GM12874 (cell line): ENCODE measurements around the gene MYO7B.

Source experiments
- TF ChIP-seq, protein P1 (sequence below): IDR thresholded peaks from 2 replicates; pipeline ENCODE4 v1.5.1; 2011; ENCODE audit warnings: low read depth, mild to moderate bottlenecking, control low read depth, low read length, moderate library complexity; ENCODE audit not compliant: insufficient read depth

The MYO7B gene

DNA sequence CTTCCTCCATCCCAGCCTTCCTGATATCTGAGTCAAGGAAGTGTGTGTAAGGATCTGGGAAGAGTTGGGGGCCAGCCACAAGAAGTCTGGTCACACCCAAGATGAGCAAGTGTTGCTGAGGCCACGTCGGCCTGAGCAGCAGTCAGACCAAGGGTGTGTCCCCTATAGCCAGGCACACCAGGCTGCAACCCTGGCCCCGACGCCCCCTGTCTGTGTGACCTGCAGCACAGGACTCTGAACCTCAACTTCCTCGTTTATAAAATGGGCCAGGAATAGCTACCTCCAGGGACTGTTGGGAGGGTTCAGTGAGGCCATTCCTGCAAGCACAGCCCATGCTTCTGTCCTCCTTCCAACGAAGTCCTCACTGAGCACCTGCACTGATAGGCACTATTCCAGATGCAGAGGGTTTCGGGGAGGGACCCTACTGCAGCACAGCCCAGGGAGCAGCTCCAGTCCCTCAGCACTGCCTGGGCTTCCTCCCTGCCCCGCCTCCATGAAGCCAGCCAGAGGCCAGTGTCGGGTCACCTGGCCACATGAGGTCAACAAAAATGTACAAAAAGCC is 126.5 kb downstream of the MYO7B start:
- TF ChIP-seq, protein P1, sequence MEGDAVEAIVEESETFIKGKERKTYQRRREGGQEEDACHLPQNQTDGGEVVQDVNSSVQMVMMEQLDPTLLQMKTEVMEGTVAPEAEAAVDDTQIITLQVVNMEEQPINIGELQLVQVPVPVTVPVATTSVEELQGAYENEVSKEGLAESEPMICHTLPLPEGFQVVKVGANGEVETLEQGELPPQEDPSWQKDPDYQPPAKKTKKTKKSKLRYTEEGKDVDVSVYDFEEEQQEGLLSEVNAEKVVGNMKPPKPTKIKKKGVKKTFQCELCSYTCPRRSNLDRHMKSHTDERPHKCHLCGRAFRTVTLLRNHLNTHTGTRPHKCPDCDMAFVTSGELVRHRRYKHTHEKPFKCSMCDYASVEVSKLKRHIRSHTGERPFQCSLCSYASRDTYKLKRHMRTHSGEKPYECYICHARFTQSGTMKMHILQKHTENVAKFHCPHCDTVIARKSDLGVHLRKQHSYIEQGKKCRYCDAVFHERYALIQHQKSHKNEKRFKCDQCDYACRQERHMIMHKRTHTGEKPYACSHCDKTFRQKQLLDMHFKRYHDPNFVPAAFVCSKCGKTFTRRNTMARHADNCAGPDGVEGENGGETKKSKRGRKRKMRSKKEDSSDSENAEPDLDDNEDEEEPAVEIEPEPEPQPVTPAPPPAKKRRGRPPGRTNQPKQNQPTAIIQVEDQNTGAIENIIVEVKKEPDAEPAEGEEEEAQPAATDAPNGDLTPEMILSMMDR = no peak

DNA sequence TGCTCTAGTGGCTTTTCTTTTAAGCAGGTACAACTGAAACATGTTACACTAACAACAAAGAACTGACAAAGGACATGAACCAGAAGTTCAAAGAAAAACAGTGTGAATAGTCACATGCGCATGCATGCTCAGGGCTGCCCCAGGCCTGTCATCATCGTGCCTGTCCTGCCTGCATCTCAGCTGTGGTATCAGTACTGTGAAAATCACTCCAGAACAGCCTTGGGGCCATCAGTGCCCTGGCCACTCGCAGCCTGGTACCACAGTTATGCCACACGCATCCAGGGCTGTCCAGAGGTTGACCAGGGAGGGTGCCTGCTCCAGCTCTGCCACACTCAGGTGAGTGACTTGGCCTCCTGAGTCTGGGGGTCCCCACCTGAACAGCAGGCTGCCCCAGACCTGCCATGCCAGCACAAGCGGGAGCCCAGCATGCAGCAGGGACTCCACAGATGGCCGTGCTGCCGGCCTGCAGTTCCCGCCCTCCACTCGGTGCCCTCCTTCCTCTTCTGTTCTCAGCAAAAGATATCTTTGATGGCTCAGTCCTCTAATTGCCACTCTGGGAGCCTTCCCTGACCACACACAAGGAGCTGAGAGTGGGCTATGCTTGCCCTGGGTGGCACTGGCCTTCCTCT is 127.6 kb downstream of the MYO7B start:
- TF ChIP-seq, protein P1 = no peak

DNA sequence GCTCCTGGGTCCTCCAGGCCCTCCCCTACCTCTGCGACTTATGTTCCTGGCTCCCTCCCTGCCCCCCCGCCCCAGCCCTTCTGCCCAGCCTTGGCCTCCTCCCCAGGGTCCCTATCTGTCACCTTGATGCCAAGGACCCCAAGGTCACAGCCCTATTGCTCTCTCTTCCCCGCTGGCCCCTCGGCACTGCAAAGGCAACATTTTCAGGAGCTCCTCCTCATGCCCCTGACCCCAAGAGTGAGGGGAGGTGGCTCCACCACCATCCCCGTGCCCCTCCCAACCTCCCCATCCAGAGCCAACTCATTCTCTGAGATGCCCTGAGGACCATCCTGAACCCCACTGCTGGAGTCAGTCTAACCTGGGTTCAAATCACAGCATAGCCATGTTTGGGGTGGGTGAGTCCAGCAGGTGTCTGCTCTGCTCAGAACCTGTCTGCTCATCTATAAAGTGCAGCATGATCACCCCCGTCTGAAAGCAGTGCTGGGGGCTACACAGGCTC is 128.1 kb downstream of the MYO7B start:
- TF ChIP-seq, protein P1 = no peak

DNA sequence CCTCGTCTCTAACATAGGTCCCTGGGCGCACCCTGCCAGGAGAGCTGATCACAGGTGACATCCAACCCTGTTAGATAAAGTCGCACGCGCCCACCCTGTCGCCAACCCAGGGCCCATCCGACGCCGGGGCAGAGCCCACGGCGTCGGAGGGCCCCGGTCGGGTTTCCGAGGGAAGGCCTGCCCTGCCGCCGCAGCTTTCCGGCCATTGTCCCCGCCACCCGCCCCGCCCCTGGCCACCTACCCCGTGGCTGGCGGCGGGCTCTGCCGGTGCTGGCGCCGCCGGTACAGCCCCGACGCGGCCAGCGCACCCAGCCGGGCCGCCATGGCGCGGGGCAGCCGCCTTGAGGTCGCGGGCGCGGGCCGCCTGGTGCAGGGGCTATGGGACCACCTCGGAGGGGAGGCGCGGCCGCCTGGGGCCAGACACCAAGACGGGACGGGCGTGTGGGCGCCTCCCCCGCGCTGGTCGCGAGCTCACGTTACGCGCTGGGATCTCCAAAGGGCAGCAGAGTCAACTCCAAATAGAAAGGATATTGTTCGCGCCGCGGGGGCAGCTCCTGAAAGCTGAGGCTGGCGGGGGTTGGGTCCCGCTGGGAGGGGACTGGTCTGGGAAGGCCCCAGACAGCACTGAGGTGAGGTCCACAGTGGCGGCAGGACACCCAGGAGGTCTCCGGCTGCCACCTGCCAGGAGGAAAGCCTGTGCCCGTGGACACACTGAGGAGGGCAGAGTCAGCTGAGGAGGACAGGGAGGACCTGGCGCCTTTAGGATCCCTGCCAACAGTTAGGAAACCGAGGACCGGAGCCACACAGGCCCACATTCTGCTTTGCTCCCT is 128.8 kb downstream of the MYO7B start:
- TF ChIP-seq, protein P1 = no peak

DNA sequence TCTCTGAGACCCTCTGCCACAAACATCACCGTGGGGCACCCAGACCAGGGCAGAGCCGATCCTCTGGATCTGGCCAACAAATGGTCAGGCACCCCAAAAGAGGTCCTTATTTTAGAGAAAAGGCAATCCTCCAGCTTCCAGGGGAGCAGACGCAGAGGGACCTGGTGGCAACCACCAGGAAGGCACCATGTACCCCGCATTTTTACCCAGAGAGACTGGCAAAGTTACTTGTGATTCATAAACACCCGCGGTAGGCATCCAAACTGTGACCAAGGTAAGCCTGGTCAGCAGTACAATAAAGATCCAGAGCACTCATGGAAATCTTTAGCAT is 129.4 kb downstream of the MYO7B start:
- TF ChIP-seq, protein P1 = no peak

DNA sequence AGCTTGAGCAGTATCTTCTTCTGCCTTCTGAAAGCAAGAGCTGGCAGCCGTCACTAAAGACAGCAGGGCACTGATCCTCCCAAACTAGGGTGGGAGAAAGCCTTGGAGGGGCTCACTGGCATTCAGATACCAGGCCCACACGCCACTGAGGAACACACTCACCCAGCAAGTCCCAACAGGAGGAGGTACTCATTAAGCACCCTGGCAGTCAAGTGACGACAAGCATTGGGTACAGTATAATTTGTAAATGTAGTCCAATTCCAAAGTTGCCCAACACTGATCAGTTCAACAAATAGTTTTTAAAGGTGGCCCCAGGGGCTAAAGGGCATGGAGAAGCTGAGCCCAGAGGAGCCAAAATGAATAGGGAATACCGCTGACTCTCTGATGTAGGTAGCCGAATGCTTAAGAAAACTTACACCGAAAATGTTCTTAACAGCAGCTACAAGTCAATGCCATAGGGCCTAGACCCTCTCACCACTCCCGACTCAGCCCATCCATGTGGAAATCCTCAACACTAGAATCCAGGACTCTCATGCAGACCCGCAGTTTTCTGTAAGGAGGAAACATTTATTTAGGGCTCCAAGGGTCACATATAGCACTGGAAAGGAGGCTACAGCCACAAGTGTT is 129.9 kb downstream of the MYO7B start:
- TF ChIP-seq, protein P1 = no peak

DNA sequence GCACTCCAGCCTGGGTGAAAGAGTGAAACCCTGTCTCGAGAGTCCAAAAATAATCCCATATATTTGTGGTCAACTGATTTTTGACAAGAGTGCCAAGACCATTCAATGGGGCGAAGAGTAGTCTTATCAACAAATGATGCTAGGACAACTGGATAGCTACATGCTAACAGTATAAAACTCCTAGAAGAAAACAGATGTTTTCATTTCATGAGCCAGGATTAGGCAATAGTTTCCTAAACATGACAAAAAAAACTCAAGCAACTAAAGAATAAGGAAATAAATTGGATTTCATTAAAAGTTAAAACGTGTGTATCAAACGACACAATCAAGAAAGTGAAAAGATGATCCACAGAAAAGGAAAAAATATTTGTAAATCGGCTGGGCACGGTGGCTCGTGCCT is 133.6 kb downstream of the MYO7B start:
- TF ChIP-seq, protein P1 = no peak
